ENCODE results near the gene PAPSS2. TPM values are rescaled to one million over a fixed set of nuclear protein-coding genes. Genes with fewer than 3 reads are reported as not detected.
A peak's percentile ranks its signal among the peaks of the same experiment; 100 is the strongest.
"Not testable (repeated sequence)": the region's sequence is repeated elsewhere in the genome, so short reads cannot be mapped to it uniquely, and the experiment has no call there.

Gene PAPSS2
- total RNA-seq, 1 donor = 417 TPM

DNA sequence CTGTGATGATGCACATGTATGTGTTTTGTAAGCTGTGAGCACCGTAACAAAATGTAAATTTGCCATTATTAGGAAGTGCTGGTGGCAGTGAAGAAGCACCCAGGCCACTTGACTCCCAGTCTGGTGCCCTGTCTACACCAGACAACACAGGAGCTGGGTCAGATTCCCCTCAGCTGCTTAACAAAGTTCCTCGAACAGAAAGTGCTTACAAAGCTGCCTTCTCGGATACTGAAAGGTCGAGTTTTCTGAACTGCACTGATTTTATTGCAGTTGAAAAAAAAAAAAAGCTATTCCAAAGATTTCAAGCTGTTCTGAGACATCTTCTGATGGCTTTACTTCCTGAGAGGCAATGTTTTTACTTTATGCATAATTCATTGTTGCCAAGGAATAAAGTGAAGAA lies 87.2 kb downstream of the PAPSS2 start:
- no peak overlapping the region for H3K4me3 ChIP-seq (ENCODE audit: low read depth, low read length)
- no peak for DNase-seq (ENCODE audit: low read depth)
- TF ChIP-seq, protein P1, sequence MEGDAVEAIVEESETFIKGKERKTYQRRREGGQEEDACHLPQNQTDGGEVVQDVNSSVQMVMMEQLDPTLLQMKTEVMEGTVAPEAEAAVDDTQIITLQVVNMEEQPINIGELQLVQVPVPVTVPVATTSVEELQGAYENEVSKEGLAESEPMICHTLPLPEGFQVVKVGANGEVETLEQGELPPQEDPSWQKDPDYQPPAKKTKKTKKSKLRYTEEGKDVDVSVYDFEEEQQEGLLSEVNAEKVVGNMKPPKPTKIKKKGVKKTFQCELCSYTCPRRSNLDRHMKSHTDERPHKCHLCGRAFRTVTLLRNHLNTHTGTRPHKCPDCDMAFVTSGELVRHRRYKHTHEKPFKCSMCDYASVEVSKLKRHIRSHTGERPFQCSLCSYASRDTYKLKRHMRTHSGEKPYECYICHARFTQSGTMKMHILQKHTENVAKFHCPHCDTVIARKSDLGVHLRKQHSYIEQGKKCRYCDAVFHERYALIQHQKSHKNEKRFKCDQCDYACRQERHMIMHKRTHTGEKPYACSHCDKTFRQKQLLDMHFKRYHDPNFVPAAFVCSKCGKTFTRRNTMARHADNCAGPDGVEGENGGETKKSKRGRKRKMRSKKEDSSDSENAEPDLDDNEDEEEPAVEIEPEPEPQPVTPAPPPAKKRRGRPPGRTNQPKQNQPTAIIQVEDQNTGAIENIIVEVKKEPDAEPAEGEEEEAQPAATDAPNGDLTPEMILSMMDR (IDR thresholded peaks at IDR 0.05; ENCODE audit: insufficient read depth, low read depth, low read length) = no peak

DNA sequence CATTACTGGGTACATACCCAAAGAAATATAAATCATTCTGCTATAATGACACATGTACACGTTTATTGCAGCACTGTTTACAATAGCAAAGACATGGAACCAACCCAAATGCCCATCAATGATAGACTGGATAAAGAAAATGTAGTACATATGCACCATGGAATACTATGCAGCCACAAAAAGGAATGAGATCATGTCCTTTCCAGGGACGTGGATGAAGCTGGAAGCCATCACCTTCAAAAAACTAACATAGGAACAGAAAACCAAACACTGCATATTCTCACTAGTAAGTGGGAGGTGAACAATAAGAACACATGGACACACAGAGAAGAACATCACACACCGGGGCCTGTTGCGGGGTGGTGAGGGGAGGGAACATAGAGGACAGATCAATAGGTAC lies 88.6 kb downstream of the PAPSS2 start:
- not testable (repeated sequence) for DNase-seq (ENCODE audit: low read depth)

DNA sequence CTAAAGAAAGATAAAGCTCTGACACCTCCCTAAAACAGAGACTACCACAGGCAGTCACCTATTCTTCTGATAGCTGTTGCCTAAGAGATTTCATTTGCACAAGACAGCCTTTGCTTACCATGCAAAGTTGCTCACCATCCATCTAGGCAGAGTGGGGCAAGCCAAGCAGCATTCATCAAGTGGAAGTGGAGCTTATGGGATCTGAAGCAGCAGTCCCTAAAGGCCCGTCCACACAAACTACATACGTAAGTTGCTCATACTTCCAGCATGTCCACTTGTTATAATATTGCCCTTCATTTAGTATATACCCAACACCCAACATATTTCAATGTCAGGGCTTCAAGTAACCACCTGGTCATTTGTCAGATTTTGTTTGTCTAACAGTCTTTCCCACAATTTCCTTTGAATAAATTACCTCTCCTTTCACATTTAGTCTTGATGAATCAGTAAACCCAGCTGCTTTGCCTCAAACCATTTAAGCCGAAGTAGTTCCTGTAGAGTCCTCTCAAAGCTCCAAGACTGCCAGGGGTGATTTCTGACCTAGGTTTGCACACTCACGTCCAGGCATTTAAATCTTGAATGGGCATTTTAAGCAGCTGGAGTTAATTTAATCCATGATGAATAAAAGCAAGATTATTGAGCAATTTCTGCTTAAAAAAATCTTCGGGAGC lies 90.5 kb downstream of the PAPSS2 start:
- peak; percentile 62 for DNase-seq (ENCODE audit: low read depth)
- H3K4me3 ChIP-seq (ENCODE audit: low read depth, low read length) = no peak overlapping the region
- TF ChIP-seq, protein P1 (IDR thresholded peaks at IDR 0.05; ENCODE audit: insufficient read depth, low read depth, low read length) = no peak

More for the DNA sequence above, 88.6 kb downstream of the PAPSS2 start:
- not testable (repeated sequence) for H3K4me3 ChIP-seq (ENCODE audit: low read depth, low read length)

DNA sequence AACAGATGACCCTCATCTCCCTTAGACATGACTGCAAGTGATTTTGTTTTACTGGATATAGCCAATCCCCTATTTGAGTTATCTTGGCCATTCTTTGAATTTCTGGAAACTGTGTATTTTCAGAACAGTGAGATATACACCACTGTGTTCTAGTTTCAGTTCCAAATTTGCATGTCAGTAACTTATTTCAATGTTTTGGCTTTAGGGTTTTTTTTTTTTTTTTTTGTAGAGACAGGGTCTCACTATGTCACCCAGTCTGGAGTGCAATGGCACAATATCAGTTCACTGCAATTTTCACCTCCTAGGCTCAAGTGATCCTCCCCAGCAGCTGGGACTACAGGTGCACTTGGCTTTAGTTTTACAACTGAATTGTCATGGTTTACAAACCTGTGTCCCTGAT lies 91.1 kb downstream of the PAPSS2 start:
- TF ChIP-seq, protein P1 (IDR thresholded peaks at IDR 0.05; ENCODE audit: insufficient read depth, low read depth, low read length) = no peak
- H3K4me3 ChIP-seq (ENCODE audit: low read depth, low read length) = no peak overlapping the region
- no peak for DNase-seq (ENCODE audit: low read depth)

DNA sequence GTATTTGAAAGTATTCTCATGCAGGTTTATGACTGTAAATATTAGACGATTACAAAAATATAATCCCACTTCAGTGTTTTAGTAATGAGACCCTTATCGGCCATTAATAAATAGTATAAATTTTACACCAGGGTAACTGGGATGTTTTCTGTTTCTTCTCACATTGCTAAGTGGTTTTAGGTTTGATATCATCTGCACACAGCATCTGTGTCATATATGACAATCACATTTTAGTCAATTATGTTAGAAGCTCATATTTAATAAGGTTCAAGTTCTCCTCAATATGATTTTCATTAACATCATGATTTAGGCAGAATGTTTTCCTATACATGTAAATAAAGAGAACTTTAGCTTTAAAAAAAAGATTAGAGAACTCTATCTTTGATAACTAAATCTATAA lies 91.6 kb downstream of the PAPSS2 start:
- no peak overlapping the region for H3K4me3 ChIP-seq (ENCODE audit: low read depth, low read length)
- no peak for DNase-seq (ENCODE audit: low read depth)
- TF ChIP-seq, protein P1 (IDR thresholded peaks at IDR 0.05; ENCODE audit: insufficient read depth, low read depth, low read length) = no peak

DNA sequence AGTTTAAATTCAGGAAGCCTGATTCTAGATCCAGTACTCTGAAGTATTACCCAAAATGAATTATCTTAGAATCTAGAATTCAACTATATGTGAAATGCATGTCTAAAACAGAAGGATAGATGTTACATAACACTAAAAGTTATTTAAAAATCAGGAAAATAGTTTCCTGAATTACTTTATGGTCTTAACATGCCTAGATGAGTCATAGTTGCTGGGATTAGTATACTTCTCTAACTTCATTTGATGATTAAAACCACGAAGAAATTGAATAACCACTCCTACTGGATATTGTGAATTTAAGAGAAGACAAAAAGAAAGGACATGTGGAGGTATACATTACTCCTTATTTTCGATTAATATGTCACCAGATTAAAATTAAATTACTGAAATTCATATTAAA lies 92.9 kb downstream of the PAPSS2 start:
- TF ChIP-seq, protein P1 (IDR thresholded peaks at IDR 0.05; ENCODE audit: insufficient read depth, low read depth, low read length) = no peak
- H3K4me3 ChIP-seq (ENCODE audit: low read depth, low read length) = no peak overlapping the region
- DNase-seq (ENCODE audit: low read depth) = peak; percentile 65

DNA sequence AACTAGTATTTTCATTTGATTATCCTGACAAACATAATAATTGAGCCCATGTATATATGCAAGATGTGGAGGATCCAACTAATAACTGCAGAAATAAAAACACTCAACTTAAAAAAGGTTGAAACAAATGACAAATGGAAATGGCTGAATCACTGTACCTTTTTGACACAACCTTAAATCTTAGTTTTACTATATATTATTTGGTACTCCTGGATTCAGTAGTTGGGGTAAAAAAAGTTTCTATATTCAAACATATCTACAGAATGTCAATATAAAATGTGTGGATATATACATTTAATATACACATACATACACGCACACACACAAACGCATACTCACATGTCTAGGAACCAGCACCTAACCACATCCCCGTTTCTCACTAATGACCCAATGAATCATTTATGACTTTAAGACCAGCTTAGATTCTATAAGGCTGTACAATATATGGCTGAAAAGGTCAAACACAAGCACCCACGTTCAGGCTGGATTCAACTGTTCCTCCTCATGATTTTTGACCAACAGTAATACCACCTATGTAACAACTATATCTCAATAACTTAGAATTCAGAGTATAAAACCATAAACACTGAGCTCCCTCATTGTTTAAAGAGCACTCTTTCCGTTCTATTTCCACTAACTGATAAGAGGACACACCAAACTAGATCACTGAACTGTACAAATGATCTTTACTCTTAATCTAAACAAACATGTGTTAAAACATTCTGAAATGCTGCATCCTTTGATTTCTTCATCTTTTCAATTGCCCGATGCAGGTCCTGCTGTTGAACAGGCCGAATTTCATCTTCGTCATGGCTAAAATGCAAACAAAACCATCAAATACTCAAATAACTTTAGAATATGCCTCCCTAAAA lies 94.6 kb downstream of the PAPSS2 start:
- H3K4me3 ChIP-seq (ENCODE audit: low read depth, low read length) = no peak overlapping the region
- TF ChIP-seq, protein P1 (IDR thresholded peaks at IDR 0.05; ENCODE audit: insufficient read depth, low read depth, low read length) = no peak
- no peak for DNase-seq (ENCODE audit: low read depth)
